DND-41 (cell line): ENCODE measurements around the gene CRELD1.

Experiments
- ATAC-seq: fragments of 200-7000 bp; cut with Tn5 transposase; 3 replicates; pipeline ENCODE4 v1.9.1; 2021; ENCODE audit warnings: low read depth; ENCODE audit not compliant: insufficient read depth
- DNase-seq: peaks from one replicate; pipeline ENCODE4 v3.0.0-alpha.2; 2020
- H2AFZ ChIP-seq: 2 replicates; pipeline ENCODE4 v1.6.0; 2012; ENCODE audit warnings: low read depth, low read length
- H3K27ac ChIP-seq: 2 replicates; pipeline ENCODE4 v1.5.1; 2012; ENCODE audit warnings: low read length, inconsistent platforms
- H3K27me3 ChIP-seq: fragments of 200-600 bp; sonication (generic); 2 replicates; pipeline ENCODE4 v1.6.0; 2012; ENCODE audit warnings: low read length, mild to moderate bottlenecking, inconsistent platforms; ENCODE audit not compliant: insufficient read depth, poor library complexity
- H3K36me3 ChIP-seq: 2 replicates; pipeline ENCODE4 v1.5.1; 2012; ENCODE audit warnings: low read length, inconsistent platforms; ENCODE audit not compliant: insufficient read depth
- H3K4me1 ChIP-seq: 2 replicates; pipeline ENCODE4 v1.5.1; 2012; ENCODE audit warnings: mild to moderate bottlenecking, low read length; ENCODE audit not compliant: insufficient read depth
- H3K4me2 ChIP-seq: 2 replicates; pipeline ENCODE4 v1.6.0; 2012; ENCODE audit warnings: mild to moderate bottlenecking, moderate library complexity, low read length, inconsistent platforms; ENCODE audit not compliant: insufficient read depth
- H3K4me3 ChIP-seq, 2 experiments: fragments of 200-600 bp in 1 of 2; shearing (Covaris generic) in 1 of 2; 2 replicates each; pipeline ENCODE4 v1.5.1; 2012 to 2016; ENCODE audit warnings: inconsistent platforms in 2 of 2, low read length in 2 of 2, mild to moderate bottlenecking in 2 of 2, low read depth in 1 of 2, moderate library complexity in 1 of 2
- H3K79me2 ChIP-seq: 2 replicates; pipeline ENCODE4 v1.6.0; 2012; ENCODE audit warnings: low read length, inconsistent platforms; ENCODE audit not compliant: insufficient read depth
- H3K9ac ChIP-seq: 2 replicates; pipeline ENCODE4 v1.6.0; 2012; ENCODE audit warnings: low read depth, mild to moderate bottlenecking, inconsistent platforms, low read length, moderate library complexity
- H3K9me3 ChIP-seq: 2 replicates; pipeline ENCODE4 v1.5.1; 2012; ENCODE audit warnings: low read length, moderate library complexity, mild to moderate bottlenecking, inconsistent platforms; ENCODE audit not compliant: insufficient read depth, severe bottlenecking
- H4K20me1 ChIP-seq: 2 replicates; pipeline ENCODE4 v1.6.0; 2012; ENCODE audit warnings: low read length; ENCODE audit not compliant: insufficient read depth
- CTCF ChIP-seq: IDR thresholded peaks from 2 replicates; pipeline ENCODE4 v1.5.1; 2012; ENCODE audit warnings: borderline replicate concordance, low read length, moderate library complexity, mild to moderate bottlenecking; ENCODE audit not compliant: poor library complexity, severe bottlenecking; ENCODE audit errors: extremely low read depth
- EZH2 ChIP-seq: IDR thresholded peaks from 3 replicates; pipeline ENCODE4 v1.6.1; 2012; ENCODE audit warnings: borderline replicate concordance, low read depth, mild to moderate bottlenecking, moderate library complexity, low read length, inconsistent platforms; ENCODE audit not compliant: severe bottlenecking

The CRELD1 gene

GRCh38 chr3:9966841-9967240 is 33.2 kb downstream of the CRELD1 start:
- no peak for DNase-seq
- H3K36me3 ChIP-seq = peaks cover 66% of the 10 kb centered on the region
- H3K4me2 ChIP-seq = no peak overlapping the region
- no peak overlapping the region for H3K27ac ChIP-seq
- H4K20me1 ChIP-seq = no peaks in the 10 kb centered on the region
- no peak for ATAC-seq
- no peak for TF ChIP-seq EZH2
- no peaks in the 10 kb centered on the region for H3K9me3 ChIP-seq
- no peaks in the 10 kb centered on the region for H3K79me2 ChIP-seq
- H3K9ac ChIP-seq = no peak overlapping the region
- no peak overlapping the region for H2AFZ ChIP-seq
- no peaks in the 10 kb centered on the region for H3K4me1 ChIP-seq
- H3K4me3 ChIP-seq = no peak overlapping the region
- H3K27me3 ChIP-seq = no peaks in the 10 kb centered on the region

GRCh38 chr3:9969632-9970019 is 36.0 kb downstream of the CRELD1 start:
- TF ChIP-seq CTCF (no peak), EZH2 (no peak)
- no peak overlapping the region for H3K4me2 ChIP-seq
- no peaks in the 10 kb centered on the region for H4K20me1 ChIP-seq
- no peak overlapping the region for H3K4me3 ChIP-seq
- no peak overlapping the region for H3K9ac ChIP-seq
- no peak overlapping the region for H2AFZ ChIP-seq
- H3K27ac ChIP-seq = no peak overlapping the region
- H3K36me3 ChIP-seq = peaks cover 72% of the 10 kb centered on the region
- H3K9me3 ChIP-seq = no peaks in the 10 kb centered on the region
- no peaks in the 10 kb centered on the region for H3K27me3 ChIP-seq
- DNase-seq (no peak), ATAC-seq (no peak)
- H3K79me2 ChIP-seq = no peaks in the 10 kb centered on the region
- H3K4me1 ChIP-seq = no peaks in the 10 kb centered on the region

- Histone ChIP-seq H3K27me3 (no peaks in the 10 kb centered on the region), H3K27ac (no peak overlapping the region), H4K20me1 (no peaks in the 10 kb centered on the region), H3K9ac (no peak overlapping the region), H3K4me3 (no peak overlapping the region), H3K36me3 (peaks cover 72% of the 10 kb centered on the region), H3K4me1 (no peaks in the 10 kb centered on the region), H3K4me2 (no peak overlapping the region), H3K79me2 (no peaks in the 10 kb centered on the region), H3K9me3 (no peaks in the 10 kb centered on the region), H2AFZ (no peak overlapping the region)
- TF ChIP-seq EZH2 (no peak), CTCF (no peak)
- DNase-seq (no peak), ATAC-seq (no peak)
Observed at GRCh38 chr3:9970020-9970652, 36.5 kb downstream of the CRELD1 start.

DNA sequence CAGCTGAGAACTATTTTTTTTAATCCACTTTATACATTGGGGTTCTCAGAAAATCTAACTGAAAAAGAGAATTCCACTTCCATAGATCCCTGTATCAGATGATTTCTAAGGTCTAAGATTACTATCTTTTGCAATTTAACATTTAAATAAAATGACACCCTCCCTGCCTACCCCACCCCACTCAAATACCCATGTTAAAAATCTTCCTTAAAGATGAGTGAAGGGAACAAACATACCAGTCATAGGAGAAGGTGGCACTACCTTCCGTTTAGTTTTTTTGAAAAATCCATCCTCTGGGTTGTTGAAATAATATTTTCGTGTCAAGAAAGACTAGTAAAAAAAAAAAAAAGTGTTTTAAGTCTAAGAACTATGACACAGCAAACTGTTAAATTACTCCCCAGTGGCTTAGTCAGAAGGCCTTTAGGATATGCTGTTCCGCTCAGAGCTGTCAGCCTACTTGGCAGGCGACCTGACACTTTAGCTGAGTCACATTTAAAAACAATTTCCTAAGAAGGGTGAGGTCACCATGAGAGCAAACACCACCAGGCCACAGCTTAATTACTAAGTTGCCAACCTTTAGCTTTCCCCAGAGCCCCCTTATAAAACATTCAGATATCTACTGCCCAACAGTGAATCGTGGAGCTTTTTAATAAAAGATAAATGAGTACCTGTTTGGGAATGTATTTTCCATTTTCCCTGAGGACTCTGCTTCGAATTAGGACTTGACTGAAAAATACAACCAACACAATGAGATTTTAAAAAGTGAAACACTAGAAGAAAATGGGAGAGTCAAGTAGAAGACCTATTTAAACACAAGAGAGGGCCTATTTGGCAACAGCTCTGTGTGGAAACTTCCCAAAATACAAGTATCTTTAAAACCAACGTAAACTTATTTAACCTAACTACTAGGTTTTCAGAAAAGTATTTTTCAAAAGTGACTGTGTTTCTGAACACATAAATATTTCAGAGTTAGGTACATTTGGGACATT is 43.4 kb downstream of the CRELD1 start:
- Histone ChIP-seq H3K4me2 (no peak overlapping the region), H3K27me3 (no peaks in the 10 kb centered on the region), H4K20me1 (no peaks in the 10 kb centered on the region; the same call in 1 of the 2 replicates), H3K4me1 (no peaks in the 10 kb centered on the region), H3K79me2 (peaks cover 16% of the 10 kb centered on the region), H3K36me3 (peaks cover 47% of the 10 kb centered on the region), H3K27ac (no peak overlapping the region), H3K9me3 (no peaks in the 10 kb centered on the region), H3K9ac (no peak overlapping the region), H2AFZ (no peak overlapping the region), H3K4me3 (no peak overlapping the region)
- DNase-seq (no peak), ATAC-seq (no peak; the same call in 2 of the 3 replicates)
- TF ChIP-seq CTCF = no peak
- TF ChIP-seq EZH2 = no peak
